Measurements from ENCODE around the gene FBN2.
"Not testable (repeated sequence)": the region's sequence is repeated elsewhere in the genome, so short reads cannot be mapped to it uniquely, and the experiment has no call there.

Gene FBN2

GRCh38 chr5:128424646-128425045, 113.4 kb downstream of the FBN2 start:
- no peak for DNase-seq (ENCODE audit: low read depth)

DNA sequence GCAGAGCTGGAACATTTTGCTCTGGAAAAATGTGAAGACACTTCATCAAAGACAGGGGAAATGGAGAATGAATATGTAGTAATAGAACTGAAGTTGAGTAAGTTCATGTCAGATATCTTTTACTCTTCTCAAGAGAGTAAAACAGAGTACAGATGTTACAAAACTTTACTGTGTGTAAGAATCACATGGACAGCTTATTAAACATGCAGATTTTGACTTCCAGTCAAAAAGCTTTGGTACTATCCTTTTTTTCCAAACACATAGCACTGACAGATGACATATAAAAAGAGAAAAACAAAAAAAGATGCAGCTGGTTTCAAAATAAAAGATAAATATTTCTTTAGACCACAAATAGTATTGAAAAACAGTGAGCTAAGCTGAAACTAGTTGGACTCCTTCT, 115.4 kb downstream of the FBN2 start:
- no peak for DNase-seq (ENCODE audit: low read depth)

DNA sequence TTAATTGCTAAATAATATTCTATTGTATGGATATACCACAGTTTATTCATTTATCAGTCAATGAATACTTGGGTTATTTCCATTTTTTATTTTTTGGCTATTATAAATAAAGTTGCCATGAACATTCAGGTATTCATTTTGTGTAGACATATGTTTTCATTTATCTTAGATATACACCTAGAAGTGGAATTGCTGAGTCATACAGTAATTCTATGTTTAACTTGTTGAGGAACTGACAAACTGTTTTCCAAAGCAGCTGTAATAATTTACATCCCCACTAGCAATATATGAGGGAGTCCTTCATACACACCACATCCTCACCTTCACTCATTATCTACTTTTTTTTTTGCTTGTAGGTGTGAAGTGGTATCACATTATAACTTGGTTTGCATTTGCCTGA, 123.6 kb downstream of the FBN2 start:
- no peak for DNase-seq (ENCODE audit: low read depth)

DNA sequence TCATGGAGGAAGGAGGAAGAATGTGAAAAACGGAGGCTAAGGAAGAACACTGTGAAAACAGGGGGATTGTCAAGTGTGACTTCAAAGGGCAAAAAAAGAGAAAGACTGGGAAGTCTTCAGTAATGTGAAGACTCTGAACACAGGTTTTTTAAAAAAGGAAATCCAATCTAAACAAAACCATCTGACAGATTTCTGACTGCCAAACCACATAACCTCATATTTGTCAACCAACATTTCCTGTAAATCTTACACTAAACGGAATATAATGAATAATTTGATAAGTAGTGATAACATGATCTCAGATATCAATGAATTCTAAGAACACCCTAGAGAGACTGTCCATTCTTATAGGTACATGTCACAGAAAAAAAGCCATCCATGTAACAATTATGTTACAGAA, 124.7 kb downstream of the FBN2 start:
- no peak for DNase-seq (ENCODE audit: low read depth)

DNA sequence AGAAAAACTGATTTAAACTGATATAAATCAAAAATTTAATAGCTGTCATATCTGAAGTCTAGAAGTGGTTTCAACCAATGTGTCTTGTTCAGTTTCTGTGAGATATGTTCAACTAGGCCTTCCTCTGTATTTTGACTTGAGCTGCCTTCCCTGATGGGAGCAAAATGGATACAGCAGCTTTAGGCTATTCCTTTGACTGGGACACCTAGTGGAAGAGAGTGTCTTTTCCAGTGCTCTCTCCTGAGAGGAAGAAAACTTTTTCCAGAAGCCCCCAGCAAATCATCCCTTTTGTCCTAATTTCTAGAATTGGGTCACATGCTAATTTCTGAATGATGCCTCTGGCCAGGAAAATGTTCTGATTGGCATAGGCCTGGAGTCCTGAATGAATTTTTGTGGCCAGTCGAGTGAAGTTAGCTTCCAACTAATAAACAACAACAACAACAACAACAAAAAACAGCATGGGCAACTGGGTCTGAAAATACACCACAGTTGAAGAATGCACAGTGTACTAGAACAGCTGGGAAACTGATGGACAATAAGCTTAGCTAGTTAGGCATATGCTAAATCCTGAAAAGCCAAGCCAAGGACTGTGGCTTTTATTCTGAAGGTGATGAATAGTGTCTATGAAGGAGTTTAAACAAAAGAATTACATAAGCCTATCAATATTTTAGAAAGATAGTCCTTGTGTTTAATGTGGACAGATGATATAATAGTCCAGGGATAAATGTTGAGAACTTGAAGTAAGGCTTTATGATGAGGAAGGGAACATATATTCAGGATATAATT, 125.7 kb downstream of the FBN2 start:
- no peak for DNase-seq (ENCODE audit: low read depth)

GRCh38 chr5:128409166-128409800, 128.8 kb downstream of the FBN2 start:
- no peak for DNase-seq (ENCODE audit: low read depth)

DNA sequence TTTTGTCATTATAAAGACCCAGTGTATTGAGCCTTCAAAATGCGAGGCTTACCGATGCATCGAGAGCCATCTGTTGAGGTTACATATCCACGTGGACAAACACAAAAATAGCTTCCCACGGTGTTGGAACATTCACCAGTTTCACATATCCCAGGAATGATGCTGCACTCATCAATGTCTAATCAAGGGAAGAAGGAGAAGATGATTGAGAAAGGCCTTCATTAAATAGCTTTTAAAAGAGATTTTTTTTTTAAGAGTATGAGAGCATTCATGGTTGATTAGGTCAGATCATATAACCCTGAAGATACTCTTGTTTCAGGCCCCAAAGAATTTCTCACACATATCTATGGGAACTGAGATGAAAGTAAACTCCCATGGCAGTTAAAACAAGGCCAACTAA, 129.4 kb downstream of the FBN2 start:
- DNase-seq (ENCODE audit: low read depth) = no peak

- no peak for DNase-seq (ENCODE audit: low read depth)
Measured at GRCh38 chr5:128407944-128408343, 130.1 kb downstream of the FBN2 start.

- no peak for DNase-seq (ENCODE audit: low read depth)
Measured at GRCh38 chr5:128406803-128407202, 131.2 kb downstream of the FBN2 start.

DNA sequence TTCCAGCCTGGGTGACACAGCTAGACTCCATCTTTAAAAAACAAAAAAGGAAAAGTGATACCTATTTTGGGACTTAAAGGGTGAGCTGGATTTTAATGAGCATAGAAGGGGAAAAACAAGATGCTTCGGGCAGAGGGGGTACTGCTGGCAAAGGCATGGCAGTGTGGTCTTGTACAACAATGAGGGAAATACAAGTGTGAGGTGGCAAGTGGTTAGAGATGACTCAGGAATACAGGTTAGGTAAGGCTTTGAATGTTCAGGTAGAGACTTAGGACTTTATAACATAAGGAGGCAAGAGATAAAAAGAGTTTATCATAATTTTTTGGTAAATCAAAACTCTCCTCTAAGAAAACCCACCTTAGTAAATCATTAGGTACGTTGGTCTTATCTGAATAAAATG, 132.9 kb downstream of the FBN2 start:
- no peak for DNase-seq (ENCODE audit: low read depth)

DNA sequence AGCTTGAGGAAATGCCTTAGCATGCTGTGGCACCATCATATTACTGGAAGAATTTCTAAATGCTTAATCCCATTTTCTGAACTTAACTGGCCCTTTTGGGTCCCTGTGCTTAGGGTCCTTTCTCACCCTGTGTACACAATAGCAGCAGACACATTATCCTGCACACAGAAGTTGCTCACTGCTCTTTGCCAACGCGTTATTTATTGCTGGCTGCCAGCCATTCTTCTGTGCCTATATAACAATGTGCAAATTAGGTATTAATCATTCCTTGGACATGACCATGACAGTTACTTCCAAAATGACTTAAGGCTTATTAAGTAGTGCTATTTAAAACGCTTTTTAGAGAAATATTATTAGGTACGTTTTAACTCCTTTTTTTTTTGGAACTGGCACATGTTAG, 134.7 kb downstream of the FBN2 start:
- no peak for DNase-seq (ENCODE audit: low read depth)

DNA sequence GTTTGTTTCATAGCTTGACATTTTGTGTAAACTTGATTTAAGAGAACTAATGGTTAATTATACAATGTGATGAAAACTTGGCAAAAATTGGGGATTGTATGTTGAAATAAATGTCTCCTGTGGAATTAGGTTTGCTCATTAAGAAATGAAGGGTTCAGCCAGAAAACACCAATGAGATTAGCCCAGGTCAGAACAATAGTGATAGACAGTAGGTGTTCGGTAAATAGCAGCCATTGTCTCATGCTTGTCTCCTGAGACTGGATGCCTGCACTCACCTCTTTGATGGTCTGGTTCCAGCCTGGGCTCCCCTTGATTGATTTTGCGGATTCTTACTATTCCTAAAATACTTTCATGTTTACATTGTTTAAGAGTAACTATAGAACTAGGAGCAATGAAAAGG, 135.5 kb downstream of the FBN2 start:
- no peak for DNase-seq (ENCODE audit: low read depth)

GRCh38 chr5:128400766-128401165, 137.3 kb downstream of the FBN2 start:
- not testable (repeated sequence) for DNase-seq (ENCODE audit: low read depth)

GRCh38 chr5:128399111-128399510, 138.9 kb downstream of the FBN2 start:
- DNase-seq (ENCODE audit: low read depth) = no peak

GRCh38 chr5:128397876-128398275, 140.2 kb downstream of the FBN2 start:
- no peak for DNase-seq (ENCODE audit: low read depth)

DNA sequence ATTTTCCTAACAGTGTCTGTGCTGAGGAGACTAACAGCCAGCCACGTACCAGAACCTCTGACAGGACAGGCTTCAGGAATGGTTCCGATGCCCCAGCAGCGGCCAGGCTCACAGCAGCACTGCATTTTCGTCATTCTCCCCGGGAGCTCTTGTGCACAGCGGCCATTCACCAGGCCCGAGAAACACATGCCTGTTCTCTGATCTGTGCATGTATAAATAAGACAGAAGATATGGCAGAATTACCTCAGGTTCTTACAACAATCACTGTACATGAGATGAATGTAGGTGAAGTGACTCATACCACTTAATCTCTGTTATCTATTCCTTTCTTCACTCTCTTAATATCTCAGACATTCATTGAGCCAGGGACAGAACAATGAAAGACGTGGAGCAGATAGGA, 143.0 kb downstream of the FBN2 start:
- no peak for DNase-seq (ENCODE audit: low read depth)

DNA sequence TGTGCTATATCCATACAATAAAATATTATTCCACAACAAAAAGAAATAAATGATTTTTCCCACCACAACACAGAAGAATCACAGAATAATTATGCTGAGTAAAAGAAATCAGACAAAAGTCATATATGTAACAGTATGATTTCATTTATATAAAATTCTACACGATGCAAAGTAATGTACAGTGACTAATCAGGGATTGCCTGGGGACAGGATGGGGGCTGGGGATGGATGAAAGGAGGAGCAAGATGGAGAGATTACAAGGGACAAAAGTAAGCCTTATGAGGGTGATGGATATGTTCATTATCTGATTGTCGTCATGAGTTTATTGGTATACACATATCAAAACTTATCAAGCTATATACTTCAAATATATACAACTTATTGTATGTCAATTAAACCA, 154.0 kb downstream of the FBN2 start:
- no peak for DNase-seq (ENCODE audit: low read depth)

DNA sequence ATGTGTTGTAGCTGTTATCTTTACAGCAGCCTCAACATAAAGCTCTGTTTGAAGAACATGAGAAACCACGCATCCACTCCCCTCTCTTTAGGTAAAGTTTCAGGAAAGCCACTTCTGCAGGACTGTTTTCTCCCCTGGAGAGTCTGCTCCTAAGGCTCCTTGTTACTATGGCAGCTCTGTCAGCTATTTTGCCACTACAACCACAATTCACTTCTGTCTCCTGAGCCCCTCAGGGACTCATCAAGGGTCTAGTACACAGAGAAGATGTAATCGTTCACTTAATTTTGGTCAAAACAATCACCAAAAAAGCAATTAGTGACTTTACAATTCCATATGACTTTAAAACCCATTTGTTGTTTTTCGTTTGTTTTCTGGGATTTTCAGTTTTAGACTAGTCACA, 157.7 kb downstream of the FBN2 start:
- DNase-seq (ENCODE audit: low read depth) = no peak

DNA sequence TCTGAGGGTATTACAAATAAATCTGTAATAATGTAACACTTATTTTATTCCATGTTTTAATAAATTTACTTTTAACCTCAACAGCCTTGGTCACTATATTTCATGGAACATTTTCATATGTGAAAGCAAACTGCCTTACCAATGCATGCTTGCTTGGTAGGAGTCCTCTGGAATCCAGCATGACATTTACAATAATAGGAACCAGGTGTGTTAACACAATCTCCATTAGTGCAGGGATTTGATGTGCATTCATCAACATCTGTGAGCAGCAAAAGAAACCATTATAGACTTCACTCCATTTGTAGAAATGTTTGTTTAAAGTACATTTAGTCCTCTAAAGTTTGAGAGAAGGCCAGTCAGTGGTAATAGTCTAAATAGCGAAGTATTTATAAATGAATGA, 159.4 kb downstream of the FBN2 start:
- DNase-seq (ENCODE audit: low read depth) = no peak

DNA sequence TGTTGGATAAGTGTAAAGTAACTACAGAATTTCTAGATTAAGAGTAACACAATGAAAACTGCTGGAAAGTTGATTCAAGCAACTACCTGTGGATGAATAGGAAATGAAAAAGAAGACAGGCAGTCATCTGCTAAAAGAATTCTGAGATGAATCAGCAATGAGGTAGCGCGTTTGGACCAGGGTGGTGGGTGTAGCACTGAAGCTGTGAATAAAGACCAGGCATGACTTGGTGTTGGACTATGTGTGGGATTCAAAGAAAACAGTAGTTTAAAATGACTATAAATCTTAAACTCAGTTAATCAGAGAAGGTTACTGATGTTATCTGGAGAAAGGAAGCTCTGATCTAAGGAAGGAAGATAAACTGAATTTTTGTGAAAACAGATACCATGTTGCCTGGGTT, 159.8 kb downstream of the FBN2 start:
- DNase-seq (ENCODE audit: low read depth) = no peak

DNA sequence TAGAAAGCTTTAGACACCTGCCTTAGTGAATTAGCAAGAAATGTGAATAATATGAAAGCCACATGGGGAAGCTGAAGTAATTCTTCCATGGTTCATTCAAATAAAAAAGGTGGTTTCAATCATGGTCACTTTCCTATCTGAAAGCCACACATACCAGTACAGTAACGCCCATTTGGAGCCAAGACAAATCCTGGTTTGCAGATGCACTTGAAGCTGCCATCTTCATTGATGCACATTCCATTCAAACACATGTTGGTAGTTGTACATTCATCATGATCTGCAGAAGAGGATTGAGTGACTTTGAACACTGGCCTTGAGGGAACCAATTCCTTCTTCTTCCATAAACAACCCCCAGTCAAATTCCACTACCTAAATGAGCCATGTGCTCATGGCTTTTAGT, 161.5 kb downstream of the FBN2 start:
- no peak for DNase-seq (ENCODE audit: low read depth)

DNA sequence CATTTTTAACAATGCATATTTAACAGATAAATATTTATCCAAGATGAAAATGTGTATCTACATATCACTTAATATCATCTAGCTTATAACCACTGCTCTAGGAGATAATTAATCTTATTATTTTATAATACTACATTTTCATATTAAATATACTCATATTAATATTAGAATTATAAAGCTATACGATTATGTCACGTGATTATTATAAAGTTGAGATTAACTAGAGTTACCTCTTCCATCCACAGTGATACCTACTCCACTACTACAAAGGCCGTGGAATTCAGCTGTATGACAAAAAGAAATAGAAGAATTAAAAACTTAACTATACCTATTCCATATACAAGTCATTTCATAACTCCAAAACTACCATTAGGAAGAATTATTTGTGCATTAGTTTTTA, 171.9 kb downstream of the FBN2 start:
- no peak for DNase-seq (ENCODE audit: low read depth)

GRCh38 chr5:128362370-128362769, 175.7 kb downstream of the FBN2 start:
- no peak for DNase-seq (ENCODE audit: low read depth)

GRCh38 chr5:128358826-128359225, 179.2 kb downstream of the FBN2 start:
- no peak for DNase-seq (ENCODE audit: low read depth)

Measured in stimulated activated CD8-positive, alpha-beta memory T cell treated with anti-CD3 and anti-CD28 coated beads, Interleukin-7, amount 100 ng/mL, for 24 hours (primary cell).